H9 (cell line): ENCODE data around the gene FPR2. TPM values are rescaled to one million over a fixed set of nuclear protein-coding genes. Genes with fewer than 3 reads are reported as not detected.

Experiments used
- DNase-seq: peaks from one replicate; pipeline ENCODE4 v3.0.0-alpha.2; 2017
- H2AFZ ChIP-seq: one replicate; pipeline ENCODE4 v1.6.1; 2013; ENCODE audit warnings: mild to moderate bottlenecking, low read length, control low read depth, moderate library complexity
- H2AK5ac ChIP-seq: 2 replicates; pipeline ENCODE4 v1.6.1; 2013; ENCODE audit warnings: low read length, control low read depth, mixed read lengths; ENCODE audit not compliant: insufficient read length
- H2BK120ac ChIP-seq: one replicate; pipeline ENCODE4 v1.6.1; 2013; ENCODE audit warnings: low read depth, mild to moderate bottlenecking, low read length, control low read depth, inconsistent platforms; ENCODE audit not compliant: poor library complexity, severe bottlenecking
- H2BK12ac ChIP-seq: 2 replicates; pipeline ENCODE4 v1.6.1; 2013; ENCODE audit warnings: low read length, control low read depth, mixed read lengths, low read depth; ENCODE audit not compliant: insufficient read length
- H2BK15ac ChIP-seq: 2 replicates; pipeline ENCODE4 v1.6.1; 2013; ENCODE audit warnings: low read depth, low read length, control low read depth
- H2BK20ac ChIP-seq: one replicate; pipeline ENCODE4 v1.6.1; 2013; ENCODE audit warnings: low read depth, mild to moderate bottlenecking, low read length, control low read depth, inconsistent platforms; ENCODE audit not compliant: poor library complexity, severe bottlenecking
- H2BK5ac ChIP-seq: 2 replicates; pipeline ENCODE4 v1.6.1; 2013; ENCODE audit warnings: low read length, control low read depth, mixed read lengths; ENCODE audit not compliant: insufficient read length
- H3K14ac ChIP-seq: 2 replicates; pipeline ENCODE4 v1.6.1; 2013; ENCODE audit warnings: low read length, control low read depth; ENCODE audit not compliant: insufficient read depth
- H3K18ac ChIP-seq: 2 replicates; pipeline ENCODE4 v1.6.1; 2013; ENCODE audit warnings: low read depth, mild to moderate bottlenecking, mixed read lengths, low read length, control low read depth; ENCODE audit not compliant: insufficient read length
- H3K23ac ChIP-seq: 2 replicates; pipeline ENCODE4 v1.6.1; 2013; ENCODE audit warnings: low read length, control low read depth, mixed read lengths, low read depth; ENCODE audit not compliant: insufficient read length
- H3K23me2 ChIP-seq: 2 replicates; pipeline ENCODE4 v1.6.1; 2013; ENCODE audit warnings: low read depth, mild to moderate bottlenecking, mixed read lengths, low read length, control low read depth; ENCODE audit not compliant: insufficient read length, poor library complexity, severe bottlenecking
- H3K27ac ChIP-seq: 2 replicates; pipeline ENCODE4 v1.5.1; 2013; ENCODE audit warnings: low read length, control low read depth, mixed read lengths, low read depth; ENCODE audit not compliant: insufficient read length
- H3K27me3 ChIP-seq: 2 replicates; pipeline ENCODE4 v1.6.1; 2013; ENCODE audit warnings: low read length, control low read depth, inconsistent platforms; ENCODE audit not compliant: insufficient read depth
- H3K4ac ChIP-seq: 2 replicates; pipeline ENCODE4 v1.6.1; 2013; ENCODE audit warnings: low read depth, mild to moderate bottlenecking, control low read depth, inconsistent platforms, low read length, moderate library complexity
- H3K4me1 ChIP-seq: 2 replicates; pipeline ENCODE4 v1.6.1; 2013; ENCODE audit warnings: low read length, control low read depth, inconsistent platforms; ENCODE audit not compliant: insufficient read depth
- H3K4me2 ChIP-seq: 2 replicates; pipeline ENCODE4 v1.6.1; 2013; ENCODE audit warnings: low read length, control low read depth, mixed read lengths; ENCODE audit not compliant: insufficient read length, insufficient read depth
- H3K56ac ChIP-seq: 2 replicates; pipeline ENCODE4 v1.6.1; 2013; ENCODE audit warnings: low read depth, mild to moderate bottlenecking, mixed read lengths, low read length, control low read depth; ENCODE audit not compliant: insufficient read length
- H3K79me1 ChIP-seq: 2 replicates; pipeline ENCODE4 v1.6.1; 2013; ENCODE audit warnings: low read depth, mild to moderate bottlenecking, moderate library complexity, low read length, control low read depth, inconsistent platforms; ENCODE audit not compliant: insufficient read depth, poor library complexity, severe bottlenecking
- H3K79me2 ChIP-seq: 2 replicates; pipeline ENCODE4 v1.6.1; 2013; ENCODE audit warnings: low read length, control low read depth, inconsistent platforms; ENCODE audit not compliant: insufficient read depth
- H3K9ac ChIP-seq: 2 replicates; pipeline ENCODE4 v1.6.1; 2013; ENCODE audit warnings: low read length, control low read depth, mixed read lengths; ENCODE audit not compliant: insufficient read length; ENCODE audit errors: extremely low read depth
- H3K9me3 ChIP-seq: one replicate; pipeline ENCODE4 v1.6.1; 2013; ENCODE audit warnings: low read depth, low read length, inconsistent platforms; ENCODE audit not compliant: control insufficient read depth
- H3T11ph ChIP-seq: one replicate; pipeline ENCODE4 v1.6.1; 2013; ENCODE audit warnings: mild to moderate bottlenecking, low read length, control low read depth, inconsistent platforms
- H4K20me1 ChIP-seq: one replicate; pipeline ENCODE4 v1.6.1; 2013; ENCODE audit not compliant: control insufficient read depth, insufficient read length, insufficient read depth
- H4K5ac ChIP-seq: 2 replicates; pipeline ENCODE4 v1.6.1; 2013; ENCODE audit warnings: low read depth, mild to moderate bottlenecking, mixed read lengths, low read length, control low read depth; ENCODE audit not compliant: insufficient read length
- H4K8ac ChIP-seq: replicated peaks from 2 replicates; pipeline ENCODE4 v1.6.1; 2013; ENCODE audit warnings: low read length, control low read depth, mixed read lengths, low read depth; ENCODE audit not compliant: insufficient read length
- H4K91ac ChIP-seq: 2 replicates; pipeline ENCODE4 v1.6.1; 2013; ENCODE audit warnings: low read depth, mild to moderate bottlenecking, moderate library complexity, mixed read lengths, low read length, control low read depth; ENCODE audit not compliant: insufficient read length
- H3K27ac Mint-ChIP-seq, 3 experiments: 2 replicates in 2 of 3; 3 replicates in 1 of 3; pipeline ENCODE4 v1.8.0; 2020 to 2021; ENCODE audit warnings: mixed read lengths in 3 of 3, mild to moderate bottlenecking in 1 of 3, moderate library complexity in 1 of 3
- H3K27me3 Mint-ChIP-seq: 2 replicates; pipeline ENCODE4 v1.8.0; 2021; ENCODE audit warnings: low read depth, mild to moderate bottlenecking, moderate library complexity, mixed read lengths
- H3K36me3 Mint-ChIP-seq, 3 experiments: 2 replicates in 2 of 3; 3 replicates in 1 of 3; pipeline ENCODE4 v1.8.0; 2020 to 2021; ENCODE audit warnings: low read depth in 3 of 3, mixed read lengths in 3 of 3; ENCODE audit not compliant: insufficient read depth in 1 of 3
- H3K4me1 Mint-ChIP-seq, 2 experiments: 2 replicates each; pipeline ENCODE4 v1.8.0; 2020; ENCODE audit warnings: mixed read lengths in 2 of 2
- H3K4me3 Mint-ChIP-seq, 2 experiments: 2 replicates in 1 of 2; 3 replicates in 1 of 2; pipeline ENCODE4 v1.8.0; 2020 to 2021; ENCODE audit warnings: mild to moderate bottlenecking in 2 of 2, mixed read lengths in 2 of 2, moderate library complexity in 1 of 2
- H3K9me3 Mint-ChIP-seq, 2 experiments: 2 replicates in 1 of 2; 3 replicates in 1 of 2; pipeline ENCODE4 v1.8.0; 2020; ENCODE audit warnings: mild to moderate bottlenecking in 2 of 2, mixed read lengths in 2 of 2, moderate library complexity in 1 of 2
- CTCF ChIP-seq: fragments of 200-600 bp; sonication (generic); conservative IDR thresholded peaks from 3 replicates; pipeline ENCODE4 v1.8.0; 2021; ENCODE audit warnings: antibody characterized with exemption, mild to moderate bottlenecking
- WGBS: extraction: QIAGEN DNeasy Blood & Tissue Kit; methylation state at CpG from one replicate; pipeline ENCODE4 v1.1.7; 2013; ENCODE audit warnings: missing lambda C conversion rate, low lambda C conversion rate, mixed read lengths; ENCODE audit not compliant: insufficient read length; ENCODE audit errors: extremely low coverage; 5-methylcytosine and 5-hydroxymethylcytosine counted together
- total RNA-seq: library from RNA; stranded (reverse); gene quantifications from 2 replicates; pipeline ENCODE4 v1.2.1, GENCODE V29; 2021

FPR2 gene
- total RNA-seq, 1 experiment from 2014 or later = not detected

- no peak overlapping the region for H2BK120ac ChIP-seq
- no peaks in the 10 kb centered on the region for H3K4me1 ChIP-seq
- no peak overlapping the region for H2BK5ac ChIP-seq
- no peak overlapping the region for H4K91ac ChIP-seq
- H3K18ac ChIP-seq = no peak overlapping the region
- no peak overlapping the region for H2BK15ac ChIP-seq
- DNase-seq = no peak
- H3K36me3 Mint-ChIP-seq = peaks cover 0 to 15% (median 5%) of the 10 kb centered on the region in 3 experiments; a peak in 2 of 7 replicates
- H2BK12ac ChIP-seq = no peak overlapping the region
- H3T11ph ChIP-seq = no peak overlapping the region
- no peak overlapping the region for H3K27ac Mint-ChIP-seq
- no peak overlapping the region for H4K8ac ChIP-seq
- no peaks in the 10 kb centered on the region for H3K79me1 ChIP-seq
- peaks cover 79 to 89% of the 10 kb centered on the region in 2 experiments for H3K9me3 Mint-ChIP-seq
- no peak overlapping the region for H3K9ac ChIP-seq
- no peaks in the 10 kb centered on the region for H4K20me1 ChIP-seq
- H3K4me2 ChIP-seq = no peak overlapping the region
- no peak overlapping the region for H2AK5ac ChIP-seq
- H3K4me1 Mint-ChIP-seq = no peaks in the 10 kb centered on the region
- WGBS = no CpG with 5 or more reads among the region's 3 CpGs
- no peak overlapping the region for H3K23ac ChIP-seq
- no peaks in the 10 kb centered on the region for H3K23me2 ChIP-seq
- H2BK20ac ChIP-seq = no peak overlapping the region
- H3K9me3 ChIP-seq = no peaks in the 10 kb centered on the region
- H3K27me3 Mint-ChIP-seq = peaks cover 7% of the 10 kb centered on the region; the same call in 1 of the 2 replicates
- no peak overlapping the region for H3K4ac ChIP-seq
- H3K27me3 ChIP-seq = no peaks in the 10 kb centered on the region
- no peak overlapping the region for H3K14ac ChIP-seq
- H3K56ac ChIP-seq = no peak overlapping the region
- no peak overlapping the region for H4K5ac ChIP-seq
- TF ChIP-seq CTCF = no peak
- no peaks in the 10 kb centered on the region for H3K79me2 ChIP-seq
- no peak overlapping the region for H3K4me3 Mint-ChIP-seq
- no peak overlapping the region for H3K27ac ChIP-seq
- H2AFZ ChIP-seq = no peak overlapping the region
Measured at GRCh38 chr19:51798062-51798461, 37.1 kb downstream of the FPR2 start.
